Measurements from ENCODE around the gene HECTD4.

The HECTD4 gene

DNA sequence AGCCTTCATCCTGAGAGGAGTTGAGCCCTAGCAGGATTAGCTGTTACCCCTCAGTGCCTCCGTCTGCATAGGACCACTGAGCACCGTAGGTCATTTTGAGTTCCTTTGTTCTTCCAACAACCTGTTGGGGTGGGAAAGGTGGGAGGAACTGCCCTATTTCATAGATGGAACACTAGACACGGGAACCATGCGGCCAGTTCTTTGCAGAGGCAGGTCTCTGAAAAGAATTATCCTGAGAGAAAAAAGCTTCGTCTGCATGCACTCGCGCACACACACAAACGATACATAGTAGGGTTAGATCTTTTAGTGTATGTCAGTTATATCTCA, 228.4 kb downstream of the HECTD4 start:
- 0 out of 2 replicates have a peak overlapping the region, but pooled peaks have one; percentile 7 for H3K27ac ChIP-seq
- no peak for TF ChIP-seq ZFX (IDR thresholded peaks at IDR 0.05; ENCODE audit: borderline replicate concordance)
- TF ChIP-seq, protein P1, sequence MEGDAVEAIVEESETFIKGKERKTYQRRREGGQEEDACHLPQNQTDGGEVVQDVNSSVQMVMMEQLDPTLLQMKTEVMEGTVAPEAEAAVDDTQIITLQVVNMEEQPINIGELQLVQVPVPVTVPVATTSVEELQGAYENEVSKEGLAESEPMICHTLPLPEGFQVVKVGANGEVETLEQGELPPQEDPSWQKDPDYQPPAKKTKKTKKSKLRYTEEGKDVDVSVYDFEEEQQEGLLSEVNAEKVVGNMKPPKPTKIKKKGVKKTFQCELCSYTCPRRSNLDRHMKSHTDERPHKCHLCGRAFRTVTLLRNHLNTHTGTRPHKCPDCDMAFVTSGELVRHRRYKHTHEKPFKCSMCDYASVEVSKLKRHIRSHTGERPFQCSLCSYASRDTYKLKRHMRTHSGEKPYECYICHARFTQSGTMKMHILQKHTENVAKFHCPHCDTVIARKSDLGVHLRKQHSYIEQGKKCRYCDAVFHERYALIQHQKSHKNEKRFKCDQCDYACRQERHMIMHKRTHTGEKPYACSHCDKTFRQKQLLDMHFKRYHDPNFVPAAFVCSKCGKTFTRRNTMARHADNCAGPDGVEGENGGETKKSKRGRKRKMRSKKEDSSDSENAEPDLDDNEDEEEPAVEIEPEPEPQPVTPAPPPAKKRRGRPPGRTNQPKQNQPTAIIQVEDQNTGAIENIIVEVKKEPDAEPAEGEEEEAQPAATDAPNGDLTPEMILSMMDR (IDR thresholded peaks at IDR 0.05), result no peak

DNA sequence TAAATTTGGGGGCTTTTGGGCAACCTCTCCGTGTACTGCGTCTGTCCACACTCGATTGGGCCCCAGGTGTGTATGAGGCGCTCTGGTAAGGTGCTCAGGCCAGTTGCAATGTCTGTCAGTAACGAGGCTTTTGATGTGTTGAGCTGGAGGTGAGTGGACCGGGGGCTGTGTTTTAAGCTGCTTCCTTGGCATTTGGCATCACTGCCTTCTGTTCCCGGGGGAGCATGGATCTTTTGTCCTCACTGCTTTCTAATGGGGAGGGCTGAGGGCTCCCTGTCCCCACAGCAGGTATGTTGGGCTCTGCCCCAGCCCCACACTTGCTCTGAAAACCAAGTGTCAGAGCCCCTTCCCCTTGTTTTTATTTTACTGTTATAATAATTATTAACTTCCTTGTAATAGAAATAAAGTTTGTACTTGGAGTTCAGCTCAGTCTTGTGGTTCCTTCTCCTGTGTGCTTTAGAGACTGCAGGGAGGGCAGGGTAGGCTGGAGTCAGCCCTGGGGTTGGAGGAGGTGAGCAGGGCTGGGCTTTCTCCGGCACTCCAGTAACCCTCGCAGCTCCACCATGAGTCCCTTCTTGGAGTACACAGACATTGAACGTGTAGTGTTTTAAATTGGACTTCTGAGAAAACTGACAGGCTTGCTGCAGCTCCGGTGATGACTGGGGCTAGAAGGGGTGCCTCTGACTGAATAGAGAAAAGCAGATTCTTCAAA, 228.9 kb downstream of the HECTD4 start:
- no peak for TF ChIP-seq ZFX (IDR thresholded peaks at IDR 0.05; ENCODE audit: borderline replicate concordance)
- TF ChIP-seq, protein P1 (IDR thresholded peaks at IDR 0.05), result no peak
- 0 out of 2 replicates have a peak overlapping the region, but pooled peaks have one; percentile 7 for H3K27ac ChIP-seq

DNA sequence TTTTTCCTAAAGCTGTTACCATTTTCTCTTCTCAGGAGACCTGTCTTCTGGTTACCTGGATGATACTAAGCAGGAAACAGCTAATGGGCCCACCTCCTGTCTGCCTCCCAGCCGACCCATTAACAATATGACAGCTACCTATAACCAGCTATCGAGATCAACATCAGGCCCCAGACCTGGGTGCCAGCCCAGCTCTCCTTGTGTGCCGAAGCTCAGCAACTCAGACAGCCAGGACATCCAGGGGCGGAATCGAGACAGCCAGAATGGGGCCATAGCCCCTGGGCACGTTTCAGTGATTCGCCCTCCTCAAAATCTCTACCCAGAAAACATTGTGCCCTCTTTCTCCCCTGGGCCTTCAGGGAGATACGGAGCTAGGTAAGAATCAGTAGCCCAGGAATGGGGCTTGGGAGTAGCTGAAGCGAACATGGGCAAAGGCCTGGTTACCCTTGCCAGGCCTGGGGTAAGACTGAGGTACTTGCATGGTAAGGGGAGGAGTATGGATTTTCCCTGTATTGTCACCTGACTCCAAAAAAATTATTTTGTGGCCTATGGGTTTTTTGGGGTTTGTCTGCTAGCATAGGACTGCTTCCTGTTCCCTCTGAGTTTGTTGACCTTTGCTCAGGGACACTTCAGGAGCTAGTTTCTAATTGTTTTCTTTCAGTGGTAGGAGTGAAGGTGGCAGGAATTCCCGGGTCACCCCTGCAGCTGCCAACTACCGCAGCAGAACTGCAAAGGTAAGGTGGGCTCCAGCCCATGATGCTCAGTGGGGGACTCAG, 230.3 kb downstream of the HECTD4 start:
- H3K27ac ChIP-seq, result peak overlapping the region; percentile 9; the same call in 1 of the 2 replicates
- TF ChIP-seq ZFX (IDR thresholded peaks at IDR 0.05; ENCODE audit: borderline replicate concordance), result no peak
- TF ChIP-seq, protein P1 (IDR thresholded peaks at IDR 0.05), result no peak

DNA sequence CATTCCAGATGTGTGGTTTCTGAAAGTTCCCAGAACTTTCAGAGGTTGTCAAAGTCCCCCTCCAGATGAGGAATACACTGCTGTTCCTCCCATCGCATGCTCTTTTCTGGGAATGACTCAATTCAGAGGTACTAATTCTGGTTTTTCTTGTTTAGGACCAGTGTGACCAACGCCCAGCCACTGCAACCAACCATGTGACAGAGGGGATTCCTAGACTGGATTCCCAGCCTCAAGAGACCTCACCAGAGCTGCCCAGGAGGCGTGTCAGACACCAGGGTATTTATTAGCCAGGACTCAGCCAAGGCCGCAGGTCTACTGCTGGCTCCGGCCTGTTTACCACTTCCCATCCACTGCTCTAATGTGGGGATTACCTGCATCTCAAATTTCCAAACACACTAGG, 232.6 kb downstream of the HECTD4 start:
- H3K27ac ChIP-seq, result peak overlapping the region; percentile 20; the same call in 1 of the 2 replicates
- TF ChIP-seq, protein P1 (IDR thresholded peaks at IDR 0.05), result no peak
- TF ChIP-seq ZFX (IDR thresholded peaks at IDR 0.05; ENCODE audit: borderline replicate concordance), result no peak

DNA sequence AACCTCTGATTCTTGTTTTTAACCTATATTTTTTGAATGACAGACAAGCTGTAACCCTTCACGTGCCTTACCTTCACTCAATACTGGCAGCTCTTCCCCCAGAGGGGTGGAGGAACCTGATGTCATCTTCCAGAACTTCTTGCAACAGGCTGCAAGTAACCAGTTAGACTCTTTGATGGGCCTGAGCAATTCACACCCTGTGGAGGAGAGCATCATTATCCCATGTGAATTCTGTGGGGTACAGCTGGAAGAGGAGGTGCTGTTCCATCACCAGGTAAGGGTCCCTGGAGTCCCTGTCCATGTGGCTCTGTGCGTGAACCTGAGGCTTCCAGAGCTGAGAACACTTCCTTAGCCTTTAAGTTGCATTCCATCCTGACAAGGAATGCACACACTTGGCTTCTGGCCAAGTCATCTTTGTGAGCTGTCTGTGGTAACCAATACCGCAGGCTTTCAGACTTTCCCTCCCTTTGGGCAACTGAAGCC, 234.2 kb downstream of the HECTD4 start:
- TF ChIP-seq ZFX (IDR thresholded peaks at IDR 0.05; ENCODE audit: borderline replicate concordance), result no peak
- TF ChIP-seq, protein P1 (IDR thresholded peaks at IDR 0.05), result no peak
- no peak overlapping the region for H3K27ac ChIP-seq

DNA sequence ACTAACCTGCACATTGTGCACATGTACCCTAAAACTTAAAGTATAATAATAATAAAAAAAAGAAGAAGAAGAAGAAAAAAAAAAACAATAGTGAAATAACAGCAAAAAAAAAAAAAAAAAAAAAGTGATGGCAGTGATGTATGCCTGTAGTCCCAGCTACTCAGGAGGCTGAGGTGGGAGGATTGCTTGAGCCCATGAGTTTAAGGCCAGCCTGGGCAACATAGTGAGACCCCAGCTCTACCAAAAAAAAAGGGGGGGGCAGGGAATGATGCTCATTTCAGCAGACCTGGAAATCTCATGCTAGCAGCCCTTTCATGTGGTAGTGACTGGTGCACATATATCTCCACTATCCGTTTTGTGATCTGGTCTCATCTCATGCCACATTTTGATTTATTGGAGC, 236.1 kb downstream of the HECTD4 start:
- no peak overlapping the region for H3K27ac ChIP-seq
- no peak for TF ChIP-seq ZFX (IDR thresholded peaks at IDR 0.05; ENCODE audit: borderline replicate concordance)
- TF ChIP-seq, protein P1 (IDR thresholded peaks at IDR 0.05), result no peak

DNA sequence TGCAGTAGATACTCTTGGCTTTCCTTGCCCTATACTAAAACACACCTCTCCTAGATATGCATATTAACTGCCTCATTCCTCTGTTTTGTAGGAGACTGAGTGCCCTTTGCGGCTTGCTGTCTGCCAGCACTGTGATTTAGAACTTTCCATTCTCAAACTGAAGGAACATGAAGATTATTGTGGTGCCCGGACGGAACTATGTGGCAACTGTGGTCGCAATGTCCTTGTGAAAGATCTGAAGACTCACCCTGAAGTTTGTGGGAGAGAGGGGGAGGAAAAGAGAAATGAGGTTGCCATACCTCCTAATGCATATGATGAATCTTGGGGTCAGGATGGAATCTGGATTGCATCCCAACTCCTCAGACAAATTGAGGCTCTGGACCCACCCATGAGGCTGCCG, 241.5 kb downstream of the HECTD4 start:
- TF ChIP-seq ZFX (IDR thresholded peaks at IDR 0.05; ENCODE audit: borderline replicate concordance), result no peak
- TF ChIP-seq, protein P1 (IDR thresholded peaks at IDR 0.05), result no peak

More for the DNA sequence above, 241.5 kb downstream of the HECTD4 start:
- no peak overlapping the region for H3K27ac ChIP-seq
